Activated CD8-positive, alpha-beta T cell treated with anti-CD3 and anti-CD28 coated beads for 36 hours (primary cell): ENCODE measurements around the gene EPHA4. TPM values are rescaled to one million over a fixed set of nuclear protein-coding genes. Genes with fewer than 3 reads are reported as not detected.

Experiments used
- ATAC-seq: fragments of 200-7000 bp; cut with Tn5 transposase; one replicate; pipeline ENCODE4 v1.10.0; 2021; ENCODE audit warnings: mild to moderate bottlenecking, moderate library complexity
- CTCF ChIA-PET: fragments of 350-600 bp; sonication (Branson Sonifier 250); formaldehyde crosslinking; loops from one replicate; lab custom pipeline; 2021; ENCODE audit warnings: antibody characterized with exemption; lab: Charles Lee
- POLR2A ChIA-PET: fragments of 350-600 bp; sonication (Branson Sonifier 250); formaldehyde crosslinking; loops from one replicate; lab custom pipeline; 2021; ENCODE audit warnings: antibody characterized with exemption; lab: Charles Lee
- DNase-seq: peaks from one replicate; pipeline ENCODE4 v3.0.0-alpha.2; 2020
- H3K27ac Mint-ChIP-seq: one replicate; pipeline ENCODE4 v1.8.0; 2021; ENCODE audit warnings: mild to moderate bottlenecking, mixed read lengths
- H3K27me3 Mint-ChIP-seq: one replicate; pipeline ENCODE4 v1.8.0; 2021; ENCODE audit warnings: mixed read lengths
- H3K36me3 Mint-ChIP-seq: one replicate; pipeline ENCODE4 v1.8.0; 2021; ENCODE audit warnings: low read depth, mixed read lengths
- H3K4me1 Mint-ChIP-seq: one replicate; pipeline ENCODE4 v1.8.0; 2021; ENCODE audit warnings: low read depth, mixed read lengths
- H3K4me3 Mint-ChIP-seq: one replicate; pipeline ENCODE4 v1.8.0; 2021; ENCODE audit warnings: mild to moderate bottlenecking, moderate library complexity, mixed read lengths
- H3K9me3 Mint-ChIP-seq: one replicate; pipeline ENCODE4 v1.8.0; 2021; ENCODE audit warnings: mixed read lengths
- CTCF ChIP-seq: fragments of 200-600 bp; IDR thresholded peaks from one replicate; pipeline ENCODE4 v1.8.0; 2022; ENCODE audit warnings: antibody characterized with exemption, mild to moderate bottlenecking
- intact Hi-C: fragments of 100-400 bp; cut with micrococcal nuclease; formaldehyde crosslinking; loops from one replicate; pipeline ENCODE4 v1.10.0; 2022
- total RNA-seq, 2 experiments: library from RNA; stranded (reverse); gene quantifications; one replicate each; pipeline ENCODE4 v1.2.3, GENCODE V29; 2021

The EPHA4 gene
- total RNA-seq, 2 experiments from 2014 or later, result 1.8 to 2.3 TPM

DNA sequence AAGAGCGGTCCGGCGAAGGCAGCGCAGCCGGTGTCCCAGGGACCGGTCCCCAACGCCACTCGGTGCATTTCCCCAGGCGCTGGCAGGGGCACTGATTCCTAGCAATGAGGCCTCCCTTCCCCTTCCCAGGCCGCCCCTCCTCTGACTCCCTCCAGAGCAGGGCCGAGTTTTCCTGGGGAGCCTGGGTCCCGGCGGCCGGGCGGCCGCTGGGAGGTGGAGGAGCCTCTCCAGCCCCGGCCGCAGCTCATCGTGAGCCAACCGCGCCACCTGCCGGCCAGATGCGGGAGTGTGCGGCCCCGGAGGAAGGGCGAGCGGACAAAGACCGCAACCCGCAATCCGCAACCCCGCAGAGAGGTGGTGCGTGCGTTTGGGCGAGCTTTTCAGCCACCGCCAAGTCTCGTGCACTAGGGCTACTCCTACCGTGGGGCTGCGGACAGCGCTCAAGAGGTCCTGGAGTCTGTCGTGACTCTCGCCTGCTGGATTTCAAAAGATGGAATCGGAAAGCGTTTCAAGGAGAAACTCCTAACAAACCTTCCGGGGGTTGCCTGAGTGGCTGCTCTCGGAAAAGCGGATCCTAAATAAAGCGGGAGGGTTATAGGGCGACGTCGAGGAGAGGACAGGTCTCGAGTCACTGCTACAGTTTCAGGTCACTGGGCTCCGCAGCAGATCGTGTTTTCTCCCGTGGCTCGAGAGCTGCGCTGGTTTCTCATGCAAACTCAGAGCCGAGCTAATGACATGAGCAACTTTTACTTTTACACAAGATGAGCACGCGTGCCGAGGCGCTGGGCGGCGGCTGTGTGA, 1.5 kb upstream of the EPHA4 start:
- Mint-ChIP-seq H3K27me3 (peaks cover 57% of the 10 kb centered on the region), H3K4me3 (peak overlapping the region; percentile 61), H3K4me1 (peaks cover 21% of the 10 kb centered on the region), H3K27ac (no peak overlapping the region), H3K36me3 (no peaks in the 10 kb centered on the region), H3K9me3 (no peaks in the 10 kb centered on the region)
- ATAC-seq (peak; percentile 55), DNase-seq (peak; percentile 81)
- intact Hi-C loops, result loop anchor here (2.0 to 10.0 kb wide), 4 partner anchors 189 to 1839 kb away; no protein-coding TSS in a partner anchor
- POLR2A ChIA-PET, result no interaction called here
- CTCF ChIA-PET, result interaction anchor here (0.6 to 2.1 kb wide), 30 partner anchors 8 to 1840 kb away, joined by 3 to 8 read pairs (median 4); no protein-coding TSS in a partner anchor
- peak; percentile 94 for TF ChIP-seq CTCF

GRCh38 chr2:221572821-221573429, 821 bp upstream of the EPHA4 start:
- peak; percentile 13 for ATAC-seq
- Mint-ChIP-seq H3K36me3 (no peaks in the 10 kb centered on the region), H3K4me3 (peak overlapping the region; percentile 73), H3K4me1 (peaks cover 21% of the 10 kb centered on the region), H3K9me3 (no peaks in the 10 kb centered on the region), H3K27me3 (peaks cover 61% of the 10 kb centered on the region), H3K27ac (no peak overlapping the region)
- ChIA-PET CTCF (interaction anchor here (0.6 to 2.1 kb wide), 17 partner anchors 8 to 1835 kb away, joined by 3 to 8 read pairs (median 4); no protein-coding TSS in a partner anchor), POLR2A (interaction anchor here (0.5 to 0.9 kb wide), 2 partner anchors 55 to 383 kb away, joined by 3 read pairs; no protein-coding TSS in a partner anchor)
- peak; percentile 27 for DNase-seq
- intact Hi-C loops, result loop anchor here (5.0 to 10.0 kb wide), 3 partner anchors 188 to 1838 kb away; no protein-coding TSS in a partner anchor
- no peak for TF ChIP-seq CTCF

DNA sequence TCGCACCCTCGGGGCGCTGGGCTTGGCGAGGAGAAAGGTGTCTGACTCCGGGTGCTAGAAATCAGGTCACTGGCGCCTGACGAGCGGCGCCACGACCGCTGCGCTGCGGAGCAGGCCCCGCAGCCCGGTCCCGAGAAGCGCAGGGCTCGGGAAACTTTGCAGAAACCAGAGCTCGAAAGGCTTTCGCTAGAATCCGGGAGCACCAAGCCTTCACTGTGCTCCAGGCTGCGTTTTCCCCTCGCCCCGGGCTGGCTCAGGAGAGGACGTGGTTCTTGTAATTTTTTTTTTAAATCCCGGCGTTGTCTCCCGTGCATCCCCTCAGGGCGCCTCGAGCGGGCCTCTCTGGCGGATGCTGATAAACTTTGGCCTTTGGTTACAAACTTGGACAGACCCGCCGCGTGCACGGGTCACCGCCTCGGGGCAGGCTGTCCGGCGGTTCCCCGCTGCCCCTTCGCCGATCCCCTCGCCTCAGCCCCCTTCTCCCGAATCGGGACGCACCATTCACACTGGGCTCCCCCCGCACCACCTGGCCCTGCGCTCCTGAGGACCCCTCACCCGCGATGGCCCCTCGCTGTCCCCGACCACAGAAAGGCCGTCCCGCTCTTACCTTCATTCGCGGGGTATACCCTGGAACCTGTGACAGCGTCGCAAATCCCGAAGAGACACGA, 419 bp downstream of the EPHA4 start:
- TF ChIP-seq CTCF, result no peak
- no peaks in the 10 kb centered on the region for H3K9me3 Mint-ChIP-seq
- POLR2A ChIA-PET, result no interaction called here
- ATAC-seq (peak; percentile 2), DNase-seq (no peak)
- peak overlapping the region; percentile 83 for H3K4me3 Mint-ChIP-seq
- H3K27me3 Mint-ChIP-seq, result peaks cover 60% of the 10 kb centered on the region
- H3K36me3 Mint-ChIP-seq, result no peaks in the 10 kb centered on the region
- H3K4me1 Mint-ChIP-seq, result peaks cover 21% of the 10 kb centered on the region
- intact Hi-C loops, result loop anchor here (5.0 to 10.0 kb wide), 3 partner anchors 187 to 1837 kb away; no protein-coding TSS in a partner anchor
- peak overlapping the region; percentile 33 for H3K27ac Mint-ChIP-seq
- CTCF ChIA-PET, result no interaction called here

- no peak for ATAC-seq
- H3K4me1 Mint-ChIP-seq, result peaks cover 21% of the 10 kb centered on the region
- no peaks in the 10 kb centered on the region for H3K36me3 Mint-ChIP-seq
- peak overlapping the region; percentile 24 for H3K27ac Mint-ChIP-seq
- H3K4me3 Mint-ChIP-seq, result peak overlapping the region; percentile 83
- TF ChIP-seq CTCF, result no peak
- H3K9me3 Mint-ChIP-seq, result no peaks in the 10 kb centered on the region
- CTCF ChIA-PET, result no interaction called here
- DNase-seq, result peak; percentile 31
- POLR2A ChIA-PET, result no interaction called here
- H3K27me3 Mint-ChIP-seq, result peaks cover 56% of the 10 kb centered on the region
- intact Hi-C loops, result loop anchor here (5.0 to 10.0 kb wide), 3 partner anchors 186 to 1836 kb away; no protein-coding TSS in a partner anchor
Measured at GRCh38 chr2:221571025-221571550, 1.0 kb downstream of the EPHA4 start.
